Activated CD4-positive, CD25-positive, alpha-beta regulatory T cell treated with anti-CD3 and anti-CD28 coated beads, Interleukin-2, amount 50 U/mL, for 24 hours (primary cell): ENCODE data around the gene SLC2A5.
"Not testable (repeated sequence)": the region's sequence is repeated elsewhere in the genome, so short reads cannot be mapped to it uniquely, and the experiment has no call there.

Source experiments
- ATAC-seq, 2 donors: fragments of 150-1000 bp; cut with Tn5 transposase; one replicate each; pipeline ENCODE4 v1.10.0; 2021; ENCODE audit warnings: mild to moderate bottlenecking in 1 of 2, moderate library complexity in 1 of 2

Gene SLC2A5

GRCh38 chr1:9035226-9035625 is 34.2 kb downstream of the SLC2A5 start:
- ATAC-seq = no peak

GRCh38 chr1:9033363-9033762 is 36.1 kb downstream of the SLC2A5 start:
- ATAC-seq = no peak

GRCh38 chr1:9031484-9032259 is 37.8 kb downstream of the SLC2A5 start:
- no peak for ATAC-seq

- ATAC-seq = not testable (repeated sequence)
Observed at GRCh38 chr1:9031077-9031476, 38.4 kb downstream of the SLC2A5 start.

- no peak for ATAC-seq
Observed at GRCh38 chr1:9028921-9029705, 40.3 kb downstream of the SLC2A5 start.

- ATAC-seq = no peak
Observed at GRCh38 chr1:9027307-9027706, 42.1 kb downstream of the SLC2A5 start.

GRCh38 chr1:9025449-9025848 is 44.0 kb downstream of the SLC2A5 start:
- ATAC-seq = no peak

- no peak for ATAC-seq
Observed at GRCh38 chr1:9024837-9025236, 44.6 kb downstream of the SLC2A5 start.

GRCh38 chr1:9022773-9023172 is 46.7 kb downstream of the SLC2A5 start:
- no peak for ATAC-seq

- not testable (repeated sequence) for ATAC-seq
Observed at GRCh38 chr1:9022026-9022738, 47.3 kb downstream of the SLC2A5 start.

GRCh38 chr1:9020305-9020704 is 49.1 kb downstream of the SLC2A5 start:
- ATAC-seq = no peak

- ATAC-seq = no peak
Observed at GRCh38 chr1:9019896-9020295, 49.5 kb downstream of the SLC2A5 start.

- ATAC-seq = no peak
Observed at GRCh38 chr1:9018333-9018732, 51.1 kb downstream of the SLC2A5 start.

GRCh38 chr1:9016455-9016854 is 53.0 kb downstream of the SLC2A5 start:
- no peak for ATAC-seq

GRCh38 chr1:9014475-9015375 is 54.7 kb downstream of the SLC2A5 start:
- no peak for ATAC-seq

GRCh38 chr1:9013819-9014218 is 55.6 kb downstream of the SLC2A5 start:
- ATAC-seq = no peak

- ATAC-seq = no peak
Observed at GRCh38 chr1:9010781-9011323, 58.6 kb downstream of the SLC2A5 start.

- ATAC-seq = no peak
Observed at GRCh38 chr1:9009438-9010370, 59.7 kb downstream of the SLC2A5 start.

- ATAC-seq = no peak
Observed at GRCh38 chr1:9008236-9008635, 61.2 kb downstream of the SLC2A5 start.

- no peak for ATAC-seq
Observed at GRCh38 chr1:9006956-9007615, 62.3 kb downstream of the SLC2A5 start.

GRCh38 chr1:9005395-9005708 is 64.1 kb downstream of the SLC2A5 start:
- no peak for ATAC-seq
